ENCODE data around the gene POFUT1. TPM values are rescaled to one million over a fixed set of nuclear protein-coding genes. Genes with fewer than 3 reads are reported as not detected.
"Not testable (repeated sequence)": the region's sequence is repeated elsewhere in the genome, so short reads cannot be mapped to it uniquely, and the experiment has no call there.

Gene POFUT1
- total RNA-seq, 8 experiments from 2014 or later, result 7.3 to 46.2 (median 23.1) TPM

DNA sequence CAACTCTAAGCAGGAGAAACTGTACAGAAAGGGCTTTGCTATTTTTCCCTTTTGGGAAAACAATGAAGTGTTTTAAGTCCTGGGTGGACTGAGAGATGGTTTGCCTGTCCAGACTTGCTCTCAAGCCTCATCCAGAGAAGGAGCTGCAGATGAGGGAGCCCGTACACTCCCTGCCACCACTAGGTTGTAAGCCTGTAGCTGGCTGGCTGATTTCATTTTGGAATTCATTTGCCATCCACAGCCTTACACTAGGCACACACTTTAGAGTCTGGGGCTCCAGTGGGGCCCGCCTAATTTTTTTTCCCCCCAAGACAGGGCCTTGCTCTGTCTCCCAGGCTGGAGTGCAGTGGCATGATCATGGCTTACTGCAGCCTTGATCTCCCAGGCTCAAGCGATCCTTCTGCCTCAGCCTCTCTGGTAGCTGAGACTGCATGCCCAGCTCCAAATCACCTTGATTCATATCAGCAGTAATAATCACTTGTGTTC is 28.4 kb downstream of the POFUT1 start:
- 70 to 100% (median 100%) methylated on average over 1 to 3 of the region's 3 CpGs; no CpG with 5 or more reads in 4 of the 10 experiments for WGBS, 10 experiments
- in situ Hi-C loops (cut with MboI; ENCODE audit: low pct_unique_long_range_greater_than_20kb in 2 of 9, low sequenced_read_pairs in 9 of 9, unreplicated experiment in 9 of 9), result loop anchor here in 1 of 9 experiments (25.0 kb wide), 1 partner anchor 99 kb away; no protein-coding TSS in a partner anchor
- no peak overlapping the region for H3K27ac ChIP-seq

DNA sequence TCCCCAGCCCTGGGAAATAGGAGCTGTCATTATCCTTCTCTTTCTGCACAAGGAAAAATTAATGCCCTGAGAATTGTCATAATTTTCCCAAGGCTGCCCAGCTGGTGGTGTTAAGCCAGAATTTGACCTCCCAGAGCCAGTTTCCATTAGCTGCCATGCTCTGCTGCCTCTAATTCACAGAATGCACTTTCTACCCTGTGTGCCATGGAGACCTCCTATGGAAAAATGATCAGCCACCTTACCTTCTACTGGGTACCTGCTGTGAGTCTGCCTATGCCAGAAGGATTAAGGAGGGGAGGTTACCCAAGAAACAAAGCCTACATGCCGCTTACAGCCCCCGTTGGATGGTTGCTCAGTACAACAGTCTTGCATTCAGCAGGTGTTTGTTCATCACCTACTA is 29.1 kb downstream of the POFUT1 start:
- no peak overlapping the region for H3K27ac ChIP-seq
- 83 to 100% (median 100%) methylated on average over 2 of the region's 2 CpGs; no CpG with 5 or more reads in 5 of the 10 experiments for WGBS, 10 experiments
- no peaks in the 10 kb centered on the region for H3K4me1 ChIP-seq (replicated peaks in 1 of 2)
- no peak for ATAC-seq (replicated peaks in 6 of 8)
- in situ Hi-C loops (cut with MboI; ENCODE audit: low pct_unique_long_range_greater_than_20kb in 2 of 9, low sequenced_read_pairs in 9 of 9, unreplicated experiment in 9 of 9), result loop anchor here in 1 of 9 experiments (25.0 kb wide), 1 partner anchor 100 kb away; no protein-coding TSS in a partner anchor
- no peak overlapping the region for H3K4me3 ChIP-seq

More for the DNA sequence above, 28.4 kb downstream of the POFUT1 start:
- no peaks in the 10 kb centered on the region for H3K4me1 ChIP-seq (replicated peaks in 1 of 2)
- no peak overlapping the region for H3K4me3 ChIP-seq
- no peak for ATAC-seq (replicated peaks in 6 of 8)

DNA sequence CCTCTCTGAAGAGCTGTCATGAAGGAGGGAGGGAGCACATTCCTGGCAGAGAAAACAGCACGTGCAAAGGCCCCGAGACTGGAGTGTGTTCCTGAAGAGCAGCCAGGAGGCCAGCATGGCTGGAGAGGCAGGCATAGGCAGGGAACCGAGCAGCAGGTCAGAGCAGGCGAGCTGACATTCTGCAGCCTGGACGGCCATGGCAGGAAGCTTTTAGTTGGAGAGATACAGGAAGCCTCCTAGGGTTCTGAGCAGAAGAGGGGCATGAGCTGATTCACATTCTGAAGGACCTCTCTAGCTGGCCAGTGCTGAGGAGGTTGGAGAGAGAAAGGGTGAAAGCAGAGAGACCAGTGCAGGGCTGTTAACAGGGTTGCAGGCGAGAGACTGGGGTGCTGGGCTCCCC is 29.7 kb downstream of the POFUT1 start:
- 47 to 100% (median 98%) methylated on average over 1 to 4 of the region's 6 CpGs; no CpG with 5 or more reads in 2 of the 10 experiments for WGBS, 10 experiments
- in situ Hi-C loops (cut with MboI; ENCODE audit: low pct_unique_long_range_greater_than_20kb in 2 of 9, low sequenced_read_pairs in 9 of 9, unreplicated experiment in 9 of 9), result loop anchor here in 1 of 9 experiments (25.0 kb wide), 1 partner anchor 100 kb away; no protein-coding TSS in a partner anchor
- Histone ChIP-seq H3K4me3 (no peak overlapping the region), H3K4me1 (replicated peaks in 1 of 2) (no peaks in the 10 kb centered on the region), H3K27ac (no peak overlapping the region)
- no peak for ATAC-seq (replicated peaks in 6 of 8)

DNA sequence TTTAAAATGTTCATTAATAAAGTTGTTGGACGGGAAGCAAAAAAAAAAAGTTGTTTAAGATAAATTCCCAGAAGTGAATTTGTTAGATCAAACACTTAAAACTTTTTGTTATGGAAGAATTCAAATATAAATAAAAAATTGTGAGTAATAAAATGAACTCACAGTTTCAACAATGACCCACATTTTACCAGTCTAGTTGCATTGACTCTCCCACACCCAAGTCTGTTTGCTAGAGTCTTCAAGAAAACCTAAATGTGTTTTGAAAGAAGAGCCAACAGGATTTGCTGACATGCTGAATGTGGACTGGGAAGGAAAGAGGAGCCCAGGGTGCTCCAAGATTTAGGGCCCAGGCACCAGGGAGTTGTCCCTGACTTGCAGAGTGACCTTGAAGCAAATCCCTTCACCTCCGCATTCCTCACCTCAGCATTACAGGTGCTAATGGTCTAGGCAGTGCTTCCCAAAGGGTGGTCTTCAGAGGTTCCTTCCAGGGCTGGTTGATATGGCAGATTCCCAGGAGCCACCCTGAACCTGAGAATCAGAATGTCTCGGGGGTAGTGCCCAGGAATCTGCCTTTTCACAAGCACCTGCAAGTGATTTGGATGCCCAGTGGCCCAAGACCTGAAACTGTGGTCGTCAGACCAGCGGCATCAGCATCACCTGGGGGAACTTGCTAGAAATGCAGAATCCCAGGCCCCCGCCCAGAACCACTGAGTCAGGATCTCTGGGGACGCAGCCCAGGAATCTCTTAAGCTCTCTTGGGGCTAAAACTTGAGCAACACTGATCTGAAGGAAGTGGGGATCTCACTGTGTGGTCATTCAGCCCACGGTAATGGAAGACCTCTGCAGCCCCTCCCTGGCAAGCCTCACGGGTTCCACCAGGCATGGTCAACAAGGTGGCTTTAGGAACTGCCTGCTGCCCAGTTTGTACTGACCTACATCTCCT is 31.1 kb downstream of the POFUT1 start:
- Histone ChIP-seq H3K4me3 (no peak overlapping the region), H3K4me1 (replicated peaks in 1 of 2) (no peaks in the 10 kb centered on the region), H3K27ac (no peak overlapping the region)
- no peak for ATAC-seq (replicated peaks in 6 of 8)
- WGBS, 10 experiments, result 70 to 100% (median 94%) methylated on average over 1 to 8 of the region's 9 CpGs
- in situ Hi-C loops (cut with MboI; ENCODE audit: low pct_unique_long_range_greater_than_20kb in 2 of 9, low sequenced_read_pairs in 9 of 9, unreplicated experiment in 9 of 9), result loop anchor here in 1 of 9 experiments (25.0 kb wide), 1 partner anchor 101 kb away; no protein-coding TSS in a partner anchor

DNA sequence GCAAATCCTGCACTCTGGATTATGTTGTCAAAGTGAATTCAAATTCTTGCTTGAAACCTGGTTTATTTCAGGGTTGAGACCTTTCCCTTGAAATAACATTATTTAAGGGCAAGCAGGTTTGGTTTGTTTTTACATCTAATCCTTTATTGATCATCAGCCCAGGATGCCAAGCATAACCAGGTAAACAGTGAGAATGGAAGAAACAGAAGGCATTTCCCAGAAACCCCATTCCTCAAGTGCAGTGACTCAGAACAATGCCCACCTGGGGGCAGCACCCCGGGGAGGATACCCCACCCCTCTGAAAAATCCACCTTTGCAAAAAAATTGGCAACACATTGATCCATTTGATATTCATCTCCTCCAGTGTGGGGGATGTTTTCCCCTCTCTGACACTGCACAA is 32.5 kb downstream of the POFUT1 start:
- no peak overlapping the region for H3K4me3 ChIP-seq
- no peak overlapping the region for H3K27ac ChIP-seq
- WGBS, 10 experiments, result 0 to 22% (median 17%) methylated on average over 1 of the region's 1 CpG; no CpG with 5 or more reads in 4 of the 10 experiments
- H3K4me1 ChIP-seq (replicated peaks in 1 of 2), result no peaks in the 10 kb centered on the region
- in situ Hi-C loops (cut with MboI; ENCODE audit: low pct_unique_long_range_greater_than_20kb in 2 of 9, low sequenced_read_pairs in 9 of 9, unreplicated experiment in 9 of 9), result loop anchor here in 1 of 9 experiments (25.0 kb wide), 1 partner anchor 103 kb away; no protein-coding TSS in a partner anchor
- no peak for ATAC-seq (replicated peaks in 6 of 8)

DNA sequence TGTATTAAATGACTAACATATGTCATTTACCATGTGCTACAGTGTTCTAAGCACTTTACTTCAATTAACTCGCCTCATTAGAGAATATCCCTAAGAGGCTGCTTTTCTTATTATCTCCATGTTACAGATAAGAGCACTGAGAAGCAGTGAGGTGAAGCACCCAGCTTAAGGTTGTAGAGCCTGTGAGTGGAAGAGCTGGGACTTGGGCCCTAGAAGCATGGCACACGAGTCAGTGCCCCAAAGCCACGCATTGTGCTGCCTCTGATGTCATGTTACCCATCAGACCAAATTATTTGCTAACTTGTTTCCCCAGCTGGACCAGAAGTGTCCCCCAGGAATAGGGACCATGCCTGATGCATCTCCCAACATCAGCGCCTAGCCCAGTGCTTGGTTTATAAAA is 34.1 kb downstream of the POFUT1 start:
- in situ Hi-C loops (cut with MboI; ENCODE audit: low pct_unique_long_range_greater_than_20kb in 2 of 9, low sequenced_read_pairs in 9 of 9, unreplicated experiment in 9 of 9), result loop anchor here in 1 of 9 experiments (25.0 kb wide), 1 partner anchor 105 kb away; no protein-coding TSS in a partner anchor
- 58 to 86% (median 80%) methylated on average over 1 to 2 of the region's 4 CpGs; no CpG with 5 or more reads in 5 of the 10 experiments for WGBS, 10 experiments
- H3K27ac ChIP-seq, result no peak overlapping the region
- no peak for ATAC-seq (replicated peaks in 6 of 8)
- H3K4me1 ChIP-seq (replicated peaks in 1 of 2), result no peaks in the 10 kb centered on the region
- no peak overlapping the region for H3K4me3 ChIP-seq

DNA sequence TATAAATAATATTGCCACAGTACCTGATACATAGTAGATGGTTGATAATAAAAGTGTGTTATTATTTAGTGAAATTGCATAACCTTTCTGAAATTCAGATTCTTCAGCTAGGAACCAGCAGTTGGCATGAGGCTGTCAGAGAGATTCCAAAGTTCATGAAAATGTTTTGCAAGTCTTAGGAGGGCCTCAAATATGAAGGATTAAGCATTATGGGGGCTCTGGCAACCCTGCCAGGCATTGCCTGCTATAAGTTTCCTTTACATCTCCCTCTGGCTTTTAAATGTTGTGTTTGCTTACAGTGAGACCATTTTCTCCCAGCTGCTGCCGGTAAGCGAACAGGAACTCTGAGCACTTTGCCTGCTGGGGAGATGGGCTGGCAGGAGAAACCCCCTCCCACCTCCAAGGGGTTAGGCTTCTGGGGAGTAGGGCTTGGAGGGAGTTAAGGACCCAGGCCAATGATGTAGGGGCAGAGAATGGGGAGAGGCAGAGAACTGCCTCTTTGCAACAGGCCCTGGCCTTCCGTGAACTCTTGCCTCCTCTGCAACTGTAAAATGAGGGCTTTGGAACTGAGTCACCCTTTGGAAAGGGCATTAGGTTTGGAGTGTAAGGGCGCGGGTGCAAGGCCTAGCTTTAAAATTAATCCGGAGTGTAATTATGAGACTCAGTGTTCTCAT is 36.6 kb downstream of the POFUT1 start:
- in situ Hi-C loops (cut with MboI; ENCODE audit: low pct_unique_long_range_greater_than_20kb in 2 of 9, low sequenced_read_pairs in 9 of 9, unreplicated experiment in 9 of 9), result loop anchor here in 1 of 9 experiments (25.0 kb wide), 1 partner anchor 107 kb away; no protein-coding TSS in a partner anchor
- Histone ChIP-seq H3K4me1 (replicated peaks in 1 of 2) (no peaks in the 10 kb centered on the region), H3K4me3 (no peak overlapping the region), H3K27ac (no peak overlapping the region)
- 79 to 100% (median 87%) methylated on average over 2 to 4 of the region's 6 CpGs; no CpG with 5 or more reads in 3 of the 10 experiments for WGBS, 10 experiments
- ATAC-seq (replicated peaks in 6 of 8), result no peak

DNA sequence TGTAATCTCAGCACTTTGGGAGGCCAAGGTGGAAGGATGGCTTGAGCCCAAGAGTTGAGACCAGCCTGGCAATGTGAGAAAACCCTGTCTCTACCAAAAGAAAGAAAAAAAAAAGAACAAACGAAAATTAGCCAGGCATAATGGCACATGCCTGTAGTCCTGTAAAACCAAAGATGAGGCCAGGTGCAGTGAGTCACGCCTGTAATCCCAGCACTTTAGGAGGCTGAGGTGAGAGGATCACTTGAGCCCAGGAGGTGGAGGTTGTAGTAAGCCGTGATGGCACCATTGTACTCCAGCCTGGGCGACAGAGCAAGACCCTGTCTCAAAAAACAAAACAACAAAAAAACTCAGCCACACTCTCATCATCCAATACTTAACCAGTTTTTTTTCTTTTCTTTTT is 37.3 kb downstream of the POFUT1 start:
- no peak overlapping the region for H3K4me3 ChIP-seq
- 53 to 92% (median 67%) methylated on average over 1 to 4 of the region's 4 CpGs; no CpG with 5 or more reads in 1 of the 10 experiments for WGBS, 10 experiments
- no peaks in the 10 kb centered on the region for H3K4me1 ChIP-seq (replicated peaks in 1 of 2)
- no peak for ATAC-seq (replicated peaks in 6 of 8)
- no peak overlapping the region for H3K27ac ChIP-seq
- in situ Hi-C loops (cut with MboI; ENCODE audit: low pct_unique_long_range_greater_than_20kb in 2 of 9, low sequenced_read_pairs in 9 of 9, unreplicated experiment in 9 of 9), result loop anchor here in 1 of 9 experiments (25.0 kb wide), 1 partner anchor 108 kb away; no protein-coding TSS in a partner anchor

DNA sequence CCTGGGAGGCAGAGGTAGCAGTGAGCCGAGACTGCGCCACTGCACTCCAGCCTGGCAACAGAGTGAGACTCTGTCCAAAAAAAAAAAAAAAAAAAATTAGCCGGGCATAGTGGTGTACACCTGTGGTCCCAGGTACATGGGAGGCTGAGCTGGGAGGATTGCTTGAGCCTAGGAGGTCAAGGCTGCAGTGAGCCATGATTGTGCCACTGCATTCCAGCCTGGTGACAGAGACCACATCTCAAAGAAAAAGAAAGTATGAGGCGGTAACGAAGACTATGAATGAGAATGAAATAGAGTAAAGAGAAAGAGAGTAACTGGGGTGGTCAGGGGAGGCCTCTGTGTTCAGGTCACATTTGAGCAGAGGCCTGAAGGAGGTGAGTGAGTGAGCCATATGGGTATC is 38.5 kb downstream of the POFUT1 start:
- H3K4me3 ChIP-seq; H3K4me1 ChIP-seq (replicated peaks in 1 of 2); ATAC-seq (replicated peaks in 6 of 8); H3K27ac ChIP-seq: not testable (repeated sequence)
- WGBS, 10 experiments, result 72 to 100% (median 86%) methylated on average over 2 to 5 of the region's 5 CpGs; no CpG with 5 or more reads in 1 of the 10 experiments
- in situ Hi-C loops (cut with MboI; ENCODE audit: low pct_unique_long_range_greater_than_20kb in 2 of 9, low sequenced_read_pairs in 9 of 9, unreplicated experiment in 9 of 9), result loop anchor here in 1 of 9 experiments (25.0 kb wide), 1 partner anchor 109 kb away; no protein-coding TSS in a partner anchor

DNA sequence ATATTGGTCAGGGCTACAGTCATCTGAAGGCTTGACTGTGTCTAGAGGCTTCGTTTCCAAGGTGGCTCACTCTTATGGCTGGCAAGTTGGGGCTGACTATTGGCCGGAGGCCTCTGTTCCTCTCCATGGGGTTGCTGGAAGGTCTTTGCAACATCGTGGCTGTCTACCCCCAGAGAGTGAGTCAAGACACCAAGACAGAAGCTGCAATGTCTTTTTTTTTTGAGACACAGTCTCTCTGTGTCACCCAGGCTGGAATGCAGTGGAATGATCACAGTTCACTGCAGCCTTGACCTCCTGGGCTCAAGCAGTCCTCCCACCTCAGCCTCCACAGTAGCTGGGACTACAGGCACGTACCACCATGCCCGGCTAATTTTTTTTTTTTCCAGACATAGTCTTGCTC is 40.4 kb downstream of the POFUT1 start:
- no peak for ATAC-seq (replicated peaks in 6 of 8)
- Histone ChIP-seq H3K27ac (no peak overlapping the region), H3K4me3 (no peak overlapping the region), H3K4me1 (replicated peaks in 1 of 2) (no peaks in the 10 kb centered on the region)
- 21 to 89% (median 80%) methylated on average over 2 to 5 of the region's 5 CpGs; no CpG with 5 or more reads in 1 of the 10 experiments for WGBS, 10 experiments
- in situ Hi-C loops (cut with MboI; ENCODE audit: low pct_unique_long_range_greater_than_20kb in 2 of 9, low sequenced_read_pairs in 9 of 9, unreplicated experiment in 9 of 9), result loop anchor here in 1 of 9 experiments (25.0 kb wide), 1 partner anchor 111 kb away; no protein-coding TSS in a partner anchor

DNA sequence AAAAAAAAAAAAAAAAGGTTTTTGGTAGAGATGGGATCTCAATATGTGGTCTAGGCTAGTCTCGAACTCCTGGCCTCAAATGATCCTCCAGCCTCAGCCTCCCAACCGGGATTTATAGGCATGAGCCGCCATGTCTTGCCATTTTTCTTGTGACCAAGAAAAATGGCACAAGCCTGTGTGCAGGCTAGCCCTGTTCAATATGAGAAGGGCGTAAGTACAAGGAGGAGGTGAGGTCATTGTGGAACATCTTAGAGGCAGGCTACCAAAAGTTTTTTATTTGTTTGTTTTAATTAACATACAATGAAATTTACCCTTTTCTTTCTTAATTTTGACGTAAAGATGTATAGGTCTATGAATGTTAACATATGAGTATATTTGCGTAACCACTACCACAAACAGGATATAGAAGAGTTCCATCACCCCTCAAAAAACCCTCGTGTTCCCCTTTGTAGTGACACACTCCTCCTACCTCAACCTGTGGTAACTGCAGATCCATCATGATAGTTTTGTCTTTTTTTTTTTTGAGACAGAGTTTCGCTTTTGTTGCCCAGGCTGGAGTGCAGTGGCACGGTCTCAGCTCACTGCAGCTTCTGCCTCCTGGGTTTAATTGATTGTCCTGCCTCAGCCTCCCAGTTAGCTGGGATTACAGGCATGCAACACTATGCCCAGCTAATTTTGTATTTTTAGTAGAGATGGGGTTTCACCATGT is 41.5 kb downstream of the POFUT1 start:
- no peak overlapping the region for H3K27ac ChIP-seq
- WGBS, 10 experiments, result 65 to 100% (median 79%) methylated on average over 1 to 7 of the region's 9 CpGs; no CpG with 5 or more reads in 2 of the 10 experiments
- in situ Hi-C loops (cut with MboI; ENCODE audit: low pct_unique_long_range_greater_than_20kb in 2 of 9, low sequenced_read_pairs in 9 of 9, unreplicated experiment in 9 of 9), result loop anchor here in 1 of 9 experiments (25.0 kb wide), 1 partner anchor 112 kb away; no protein-coding TSS in a partner anchor

DNA sequence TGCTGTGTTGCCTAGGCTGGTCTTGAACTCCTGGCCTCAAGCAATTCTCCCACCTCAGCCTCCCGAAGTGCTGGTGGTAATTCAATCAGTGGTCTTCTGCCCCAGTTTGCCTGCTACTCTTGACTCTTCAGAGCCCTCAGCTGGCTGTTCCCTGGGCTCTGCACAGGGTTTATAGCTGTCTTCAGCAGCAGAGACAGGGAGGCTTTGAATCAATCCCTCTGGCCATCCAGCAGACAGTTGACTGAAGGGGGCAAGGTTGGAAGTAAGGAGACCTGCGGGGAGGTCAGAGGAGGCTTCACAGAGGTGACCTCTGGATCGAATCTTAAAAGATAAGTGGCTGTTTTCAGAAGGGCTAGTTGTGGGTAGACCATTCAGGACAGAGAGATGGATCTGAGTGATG is 43.8 kb downstream of the POFUT1 start:
- Histone ChIP-seq H3K4me3 (no peak overlapping the region), H3K27ac (no peak overlapping the region), H3K4me1 (replicated peaks in 1 of 2) (peaks cover 2 to 3% of the 10 kb centered on the region in 2 donors)
- in situ Hi-C loops (cut with MboI; ENCODE audit: low pct_unique_long_range_greater_than_20kb in 2 of 9, low sequenced_read_pairs in 9 of 9, unreplicated experiment in 9 of 9), result no loop called here
- no peak for ATAC-seq (replicated peaks in 6 of 8)
- WGBS, 10 experiments, result 18 to 81% (median 63%) methylated on average over 2 to 3 of the region's 3 CpGs; no CpG with 5 or more reads in 3 of the 10 experiments

More for the DNA sequence above, 41.5 kb downstream of the POFUT1 start:
- Histone ChIP-seq H3K4me3 (no peak overlapping the region), H3K4me1 (replicated peaks in 1 of 2) (no peaks in the 10 kb centered on the region)
- ATAC-seq (replicated peaks in 6 of 8), result no peak

Measured in motor neuron (in vitro differentiated cells).